ENCODE data around the gene MCM10. TPM values are rescaled to one million over a fixed set of nuclear protein-coding genes. Genes with fewer than 3 reads are reported as not detected.

The MCM10 gene
- total and polyA plus RNA-seq, 2 of the 8 experiments (the other 6 are each of a cell fraction or from before 2014, with no cell fraction given) = 9.8 to 60.3 TPM

DNA sequence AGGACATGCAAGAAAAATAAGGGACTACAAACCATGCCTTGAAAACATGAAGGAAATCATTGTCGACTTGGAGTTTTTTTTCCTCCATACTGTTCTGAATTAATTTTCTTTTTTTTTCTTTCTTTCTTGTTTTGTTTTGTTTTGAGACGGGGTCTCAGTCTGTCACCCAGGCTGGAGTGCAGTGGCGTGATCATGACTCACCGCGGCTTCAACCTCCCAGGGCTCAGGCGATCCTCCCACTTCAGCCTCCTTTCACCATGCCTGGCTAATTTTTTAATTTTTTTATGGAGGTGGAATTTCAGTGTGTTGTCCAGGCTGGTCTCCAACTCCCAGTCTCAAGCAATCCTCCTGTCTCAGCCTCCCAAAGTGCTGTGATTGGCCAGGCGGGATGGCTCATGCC, 61.2 kb downstream of the MCM10 start:
- H3K79me1 ChIP-seq (ENCODE audit: low read depth, low read length) = no peaks in the 10 kb centered on the region; the same call in 1 of the 2 replicates
- CTCF ChIA-PET (ENCODE audit: partially characterized antibody) = interaction anchor here (2.4 kb wide), 1 partner anchor 50 kb away, joined by 13 read pairs; no protein-coding TSS in a partner anchor
- 98% methylated on average over 7 of the region's 7 CpGs; no CpG with 5 or more reads in 1 of the 2 experiments for WGBS, 2 experiments (ENCODE audit: extremely low coverage in 1 of 2, insufficient coverage in 1 of 2, insufficient read length in 1 of 2, insufficient replicate concordance in 2 of 2, low coverage in 1 of 2, low lambda C conversion rate in 2 of 2, missing lambda C conversion rate in 1 of 2)

More for the DNA sequence above, 61.2 kb downstream of the MCM10 start:
- H2BK20ac ChIP-seq (ENCODE audit: low read length) = no peak overlapping the region
- H3K27ac ChIP-seq (ENCODE audit: low read depth, low read length) = no peak overlapping the region
- POLR2A ChIA-PET (ENCODE audit: partially characterized antibody) = interaction anchor here (0.6 kb wide), 1 partner anchor 581 kb away, joined by 3 read pairs; no protein-coding TSS in a partner anchor
- DNase-seq (ENCODE audit: low read depth in 1 of 2, low spot score in 2 of 2) (no peak), FAIRE-seq (no peak)
- no peak overlapping the region for H2AFZ ChIP-seq (ENCODE audit: low read length)
- H3K79me2 ChIP-seq (ENCODE audit: control insufficient read depth in 1 of 2, insufficient read depth in 2 of 2, low read length in 2 of 2) = no peaks in the 10 kb centered on the region
- H2BK120ac ChIP-seq (replicated peaks; ENCODE audit: low read depth, low read length) = no peak overlapping the region
- H3K27me3 ChIP-seq (replicated peaks in 1 of 4; ENCODE audit: control insufficient read depth in 3 of 4, extremely low read depth in 1 of 4, insufficient read depth in 3 of 4, low read length in 3 of 4) = no peaks in the 10 kb centered on the region
- no peak overlapping the region for H2AK5ac ChIP-seq (ENCODE audit: low read depth, low read length)
- H3K4me2 ChIP-seq (ENCODE audit: insufficient read depth in 1 of 2, low read depth in 2 of 2, low read length in 2 of 2) = no peak overlapping the region
- no peaks in the 10 kb centered on the region for H4K20me1 ChIP-seq (replicated peaks in 1 of 2; ENCODE audit: control insufficient read depth in 1 of 2, insufficient read depth in 2 of 2, low read length in 2 of 2)
- no peaks in the 10 kb centered on the region for H3K23me2 ChIP-seq (ENCODE audit: low read depth, low read length)
- no peak overlapping the region for H3K4ac ChIP-seq (replicated peaks; ENCODE audit: insufficient read length, low read depth, low read length)
- H2BK5ac ChIP-seq (ENCODE audit: low read depth, low read length) = no peak overlapping the region
- H3K9ac ChIP-seq (replicated peaks in 1 of 4; ENCODE audit: extremely low read depth in 1 of 4, low read depth in 3 of 4, low read length in 3 of 4) = no peak overlapping the region
- H4K5ac ChIP-seq (ENCODE audit: insufficient read length, low read depth, low read length) = no peak overlapping the region
- H3K14ac ChIP-seq (ENCODE audit: insufficient read length) = no peak overlapping the region
- no peak overlapping the region for H4K8ac ChIP-seq (ENCODE audit: extremely low read depth, insufficient read depth, low read length)
- H4K91ac ChIP-seq (replicated peaks; ENCODE audit: insufficient read length, low read length) = no peak overlapping the region
- H3K9me3 ChIP-seq (ENCODE audit: insufficient read depth in 2 of 2, low read depth in 1 of 2, low read length in 1 of 2) = no peaks in the 10 kb centered on the region
- no peak overlapping the region for H2BK12ac ChIP-seq (ENCODE audit: low read depth, low read length)
- H3K23ac ChIP-seq (ENCODE audit: insufficient read length) = no peak overlapping the region
- H3K36me3 ChIP-seq (ENCODE audit: control insufficient read depth in 2 of 4, insufficient read depth in 4 of 4, low read length in 3 of 4) = no peaks in the 10 kb centered on the region
- H3K4me1 ChIP-seq (replicated peaks in 1 of 4; ENCODE audit: control insufficient read depth in 3 of 4, insufficient read depth in 4 of 4, low read length in 3 of 4) = peaks cover 0 to 5% (median 0%) of the 10 kb centered on the region in 4 experiments; a peak in 3 of 7 replicates
- no peak overlapping the region for H2BK15ac ChIP-seq (ENCODE audit: low read length)
- H3K18ac ChIP-seq (ENCODE audit: extremely low read depth, low read length) = no peak overlapping the region
- no peak overlapping the region for H3K56ac ChIP-seq (replicated peaks; ENCODE audit: insufficient read length, low read depth, low read length)
- no peak overlapping the region for H3K4me3 ChIP-seq (ENCODE audit: extremely low read depth in 1 of 4, insufficient read depth in 2 of 4, low read depth in 3 of 4, low read length in 4 of 4)

All from H1 (cell line).